Posterior cingulate gyrus (tissue), 11 donors: ENCODE measurements around the gene TCOF1.
A peak's percentile ranks its signal among the peaks of the same experiment; 100 is the strongest.

ENCODE experiments used
- DNase-seq, 10 donors: peaks; one replicate each; pipeline versions ENCODE4 v3.0.0 to v3.0.0-alpha.2; 2020 to 2021; ENCODE audit warnings: mixed read lengths in 3 of 10
- intact Hi-C: fragments of 100-400 bp; cut with DNase I; formaldehyde crosslinking; loops from one replicate; pipeline ENCODE4 v1.15.1; 2023

Gene TCOF1

GRCh38 chr5:150323819-150324218 is 33.7 kb upstream of the TCOF1 start:
- DNase-seq: no peak
- intact Hi-C loops: no loop called here

- intact Hi-C loops: no loop called here
- no peak for DNase-seq
Observed at GRCh38 chr5:150325426-150325825, 32.1 kb upstream of the TCOF1 start.

- no peak for DNase-seq
- intact Hi-C loops: no loop called here
Observed at GRCh38 chr5:150326707-150327106, 30.8 kb upstream of the TCOF1 start.

- no peak for DNase-seq
- intact Hi-C loops: no loop called here
Observed at GRCh38 chr5:150327139-150327538, 30.4 kb upstream of the TCOF1 start.

GRCh38 chr5:150328515-150328914 is 29.0 kb upstream of the TCOF1 start:
- intact Hi-C loops: no loop called here
- no peak for DNase-seq

- intact Hi-C loops: no loop called here
- no peak for DNase-seq
Observed at GRCh38 chr5:150329038-150329437, 28.5 kb upstream of the TCOF1 start.

GRCh38 chr5:150329881-150330876 is 27.3 kb upstream of the TCOF1 start:
- intact Hi-C loops: no loop called here
- no peak for DNase-seq

- peak in 3 of 10 donors; percentile 52 to 91 (median 56) for DNase-seq
- intact Hi-C loops: no loop called here
Observed at GRCh38 chr5:150333400-150333799, 24.1 kb upstream of the TCOF1 start.

GRCh38 chr5:150335778-150336177 is 21.7 kb upstream of the TCOF1 start:
- intact Hi-C loops: no loop called here
- DNase-seq: no peak

GRCh38 chr5:150338546-150338945 is 19.0 kb upstream of the TCOF1 start:
- DNase-seq: peak in 4 of 10 donors; percentile 36 to 90 (median 62)

GRCh38 chr5:150339165-150339564 is 18.3 kb upstream of the TCOF1 start:
- peak in 9 of 10 donors; percentile 35 to 93 (median 54) for DNase-seq
- intact Hi-C loops: no loop called here

More at GRCh38 chr5:150338546-150338945, 19.0 kb upstream of the TCOF1 start:
- intact Hi-C loops: no loop called here

GRCh38 chr5:150339841-150340240 is 17.7 kb upstream of the TCOF1 start:
- intact Hi-C loops: no loop called here
- DNase-seq: no peak

GRCh38 chr5:150340614-150341255 is 16.8 kb upstream of the TCOF1 start:
- DNase-seq: peak in 1 of 10 donors; percentile 67
- intact Hi-C loops: no loop called here

GRCh38 chr5:150341331-150341730 is 16.2 kb upstream of the TCOF1 start:
- peak in 1 of 10 donors; percentile 15 for DNase-seq
- intact Hi-C loops: no loop called here

- intact Hi-C loops: no loop called here
- DNase-seq: no peak
Observed at GRCh38 chr5:150341989-150342388, 15.5 kb upstream of the TCOF1 start.

- DNase-seq: no peak
- intact Hi-C loops: no loop called here
Observed at GRCh38 chr5:150342583-150342982, 14.9 kb upstream of the TCOF1 start.

GRCh38 chr5:150343994-150344631 is 13.4 kb upstream of the TCOF1 start:
- intact Hi-C loops: no loop called here
- DNase-seq: peak in 1 of 10 donors; percentile 43

GRCh38 chr5:150345716-150346115 is 11.8 kb upstream of the TCOF1 start:
- intact Hi-C loops: no loop called here
- peak in 1 of 10 donors; percentile 68 for DNase-seq

GRCh38 chr5:150346592-150346991 is 10.9 kb upstream of the TCOF1 start:
- peak in 1 of 10 donors; percentile 57 for DNase-seq
- intact Hi-C loops: no loop called here

- intact Hi-C loops: no loop called here
Observed at GRCh38 chr5:150347003-150347402, 10.5 kb upstream of the TCOF1 start.

GRCh38 chr5:150347451-150347850 is 10.0 kb upstream of the TCOF1 start:
- DNase-seq: peak in 1 of 10 donors; percentile 22
- intact Hi-C loops: no loop called here

More at GRCh38 chr5:150347003-150347402, 10.5 kb upstream of the TCOF1 start:
- DNase-seq: peak in 1 of 10 donors; percentile 21
